ENCODE measurements around the gene GSN.

GRCh38 chr9:121277026-121277425 lies 9.1 kb downstream of the GSN start:
- TF ChIP-seq, protein P1, sequence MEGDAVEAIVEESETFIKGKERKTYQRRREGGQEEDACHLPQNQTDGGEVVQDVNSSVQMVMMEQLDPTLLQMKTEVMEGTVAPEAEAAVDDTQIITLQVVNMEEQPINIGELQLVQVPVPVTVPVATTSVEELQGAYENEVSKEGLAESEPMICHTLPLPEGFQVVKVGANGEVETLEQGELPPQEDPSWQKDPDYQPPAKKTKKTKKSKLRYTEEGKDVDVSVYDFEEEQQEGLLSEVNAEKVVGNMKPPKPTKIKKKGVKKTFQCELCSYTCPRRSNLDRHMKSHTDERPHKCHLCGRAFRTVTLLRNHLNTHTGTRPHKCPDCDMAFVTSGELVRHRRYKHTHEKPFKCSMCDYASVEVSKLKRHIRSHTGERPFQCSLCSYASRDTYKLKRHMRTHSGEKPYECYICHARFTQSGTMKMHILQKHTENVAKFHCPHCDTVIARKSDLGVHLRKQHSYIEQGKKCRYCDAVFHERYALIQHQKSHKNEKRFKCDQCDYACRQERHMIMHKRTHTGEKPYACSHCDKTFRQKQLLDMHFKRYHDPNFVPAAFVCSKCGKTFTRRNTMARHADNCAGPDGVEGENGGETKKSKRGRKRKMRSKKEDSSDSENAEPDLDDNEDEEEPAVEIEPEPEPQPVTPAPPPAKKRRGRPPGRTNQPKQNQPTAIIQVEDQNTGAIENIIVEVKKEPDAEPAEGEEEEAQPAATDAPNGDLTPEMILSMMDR (IDR thresholded peaks at IDR 0.05): no peak
- no peak for TF ChIP-seq EP300 (IDR thresholded peaks at IDR 0.05; ENCODE audit: low read depth)
- TF ChIP-seq POLR2A (IDR thresholded peaks at IDR 0.05): no peak
- TF ChIP-seq POLR2AphosphoS5 (IDR thresholded peaks at IDR 0.05): no peak

Data from transverse colon (tissue), 4 donors.